NCI-H510A (cell line): Measurements from ENCODE around the gene DRC7.
"Not testable (repeated sequence)": the region's sequence is repeated elsewhere in the genome, so short reads cannot be mapped to it uniquely, and the experiment has no call there.

ENCODE experiments used
- DNase-seq: peaks from one replicate; lab custom pipeline; 2025; lab: John Stamatoyannopoulos, UW

DRC7 gene

DNA sequence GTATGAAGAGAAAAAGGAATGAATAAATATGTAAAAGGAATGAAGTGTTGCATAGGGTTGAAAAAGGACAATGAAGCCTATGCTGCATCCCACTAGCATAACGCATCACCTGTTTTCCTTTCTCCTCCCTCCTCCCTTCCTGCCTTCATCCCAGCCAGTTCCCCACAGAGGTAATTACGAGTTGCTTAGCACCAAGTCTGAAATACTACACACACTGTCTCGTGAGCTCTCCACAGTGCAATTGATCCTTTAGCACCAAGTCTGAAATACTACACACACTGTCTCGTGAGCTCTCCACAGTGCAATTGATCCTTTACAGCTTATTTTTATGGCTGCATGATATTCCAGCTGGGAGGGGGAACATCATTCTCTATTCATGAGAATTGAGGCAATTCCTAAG, 1.1 kb upstream of the DRC7 start:
- DNase-seq, result no peak

DNA sequence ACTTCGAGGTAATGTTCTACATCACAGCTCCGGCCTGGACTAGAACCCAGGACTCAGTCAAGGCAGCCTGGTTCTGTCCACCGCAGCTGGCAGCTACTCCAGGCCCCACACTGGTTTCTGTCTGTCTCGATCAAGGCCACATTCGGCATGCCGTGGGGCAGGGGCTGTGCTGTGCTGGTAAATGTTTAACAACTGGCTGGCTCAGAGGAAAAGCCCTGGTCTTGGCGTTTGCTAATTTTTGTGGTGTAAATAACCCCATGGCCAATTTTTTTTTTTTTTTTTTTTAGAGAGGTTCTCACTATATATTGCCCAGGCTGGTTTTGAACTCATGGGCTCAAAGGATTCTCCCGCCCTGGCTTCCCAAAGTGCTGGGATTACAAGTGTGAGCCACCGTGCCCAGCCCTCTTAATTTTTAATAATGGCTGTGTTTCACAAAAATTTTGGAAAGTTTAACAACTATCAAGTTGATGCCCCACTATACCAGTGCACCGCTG, 328 bp upstream of the DRC7 start:
- no peak for DNase-seq

DNA sequence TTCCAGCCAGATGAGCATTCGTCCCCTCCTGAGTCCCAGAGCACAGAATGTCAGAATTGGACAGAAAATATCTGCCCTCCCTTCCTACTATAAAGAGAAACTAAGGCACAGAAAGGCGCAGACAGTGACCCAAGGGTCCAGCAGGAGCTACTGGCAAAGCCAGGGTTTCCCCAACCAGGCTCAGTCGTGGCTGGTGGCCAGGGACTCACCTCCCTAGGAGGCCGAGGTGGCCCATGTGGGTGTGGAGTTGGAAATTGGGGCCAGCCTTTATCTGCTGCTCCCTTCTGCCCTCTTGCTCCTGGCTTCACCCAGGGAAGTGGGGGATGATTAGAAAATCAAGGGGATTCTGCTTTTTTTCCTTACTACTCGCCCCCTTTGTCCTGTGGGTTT, 1.1 kb downstream of the DRC7 start:
- no peak for DNase-seq

DNA sequence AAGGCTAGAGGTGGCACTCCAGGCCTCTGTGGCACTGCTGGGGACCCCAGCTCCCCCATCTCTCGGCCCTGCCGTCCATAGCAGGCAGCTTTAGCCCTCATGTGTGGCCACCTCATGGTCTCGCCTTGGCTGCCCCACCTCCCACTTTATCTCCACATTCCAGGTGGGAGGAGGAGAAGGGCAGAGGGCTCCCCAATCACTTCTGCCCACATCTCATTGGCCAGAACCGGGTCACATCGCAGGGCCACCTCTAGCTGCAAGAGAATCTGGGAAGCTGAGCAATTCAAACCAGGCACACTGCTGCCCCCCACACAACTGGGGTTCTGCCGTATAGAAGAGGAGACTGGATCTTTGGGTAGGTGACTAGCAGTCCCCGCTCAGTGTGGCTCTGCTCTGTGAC, 1.6 kb downstream of the DRC7 start:
- no peak for DNase-seq

DNA sequence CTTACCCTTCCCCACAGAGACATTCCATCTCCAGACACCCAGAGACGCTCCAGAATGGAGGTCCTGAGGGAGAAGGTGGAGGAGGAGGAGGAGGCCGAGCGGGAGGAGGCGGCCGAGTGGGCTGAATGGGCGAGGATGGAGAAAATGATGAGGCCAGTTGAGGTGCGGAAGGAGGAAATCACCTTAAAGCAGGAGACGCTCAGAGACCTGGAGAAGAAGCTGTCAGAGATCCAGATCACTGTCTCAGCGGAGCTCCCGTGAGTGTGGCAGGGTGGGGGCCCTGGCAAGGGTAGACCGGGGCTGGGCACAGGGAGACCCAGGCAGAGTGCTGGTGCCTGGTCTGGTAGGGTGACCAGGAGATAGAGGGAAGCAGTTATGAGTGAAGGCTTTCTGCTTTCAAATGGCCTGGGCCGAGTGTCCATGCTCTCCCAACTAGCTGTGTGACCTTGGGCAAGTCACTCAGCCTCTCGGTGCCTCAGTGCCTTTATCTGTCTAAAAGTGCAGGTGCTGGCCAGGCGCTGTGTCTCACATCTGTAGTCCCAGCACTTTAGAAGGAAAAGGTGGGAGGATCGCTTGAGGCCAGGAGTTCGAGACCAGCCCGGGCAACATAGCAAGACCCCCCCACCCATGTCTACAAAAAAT, 3.4 kb downstream of the DRC7 start:
- DNase-seq, result no peak

DNA sequence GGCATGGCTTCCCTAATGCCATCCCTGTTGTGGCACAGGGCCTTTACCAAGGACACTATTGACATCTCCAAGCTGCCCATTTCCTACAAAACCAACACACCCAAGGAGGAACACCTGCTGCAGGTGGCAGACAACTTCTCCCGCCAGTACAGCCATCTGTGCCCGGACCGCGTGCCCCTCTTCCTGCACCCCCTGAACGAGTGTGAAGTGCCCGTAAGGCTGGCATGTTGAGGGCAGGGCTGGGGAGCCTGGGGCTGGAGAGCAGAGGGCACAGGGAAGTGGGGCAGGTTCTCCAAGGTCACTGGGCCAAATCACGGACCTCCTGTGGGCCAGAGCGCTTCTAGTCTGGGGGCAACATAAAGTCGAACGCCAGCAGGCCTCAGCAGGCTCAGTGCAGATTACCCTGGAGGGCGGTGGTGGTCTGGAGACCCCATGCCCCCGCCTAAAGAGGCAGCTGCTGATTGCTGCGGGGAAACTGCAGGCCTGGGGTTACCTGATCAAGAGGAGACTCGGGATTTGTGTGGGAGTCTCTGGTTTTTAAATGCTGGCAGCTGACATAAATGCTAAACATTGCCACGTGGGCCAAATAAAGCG, 4.3 kb downstream of the DRC7 start:
- DNase-seq, result no peak

DNA sequence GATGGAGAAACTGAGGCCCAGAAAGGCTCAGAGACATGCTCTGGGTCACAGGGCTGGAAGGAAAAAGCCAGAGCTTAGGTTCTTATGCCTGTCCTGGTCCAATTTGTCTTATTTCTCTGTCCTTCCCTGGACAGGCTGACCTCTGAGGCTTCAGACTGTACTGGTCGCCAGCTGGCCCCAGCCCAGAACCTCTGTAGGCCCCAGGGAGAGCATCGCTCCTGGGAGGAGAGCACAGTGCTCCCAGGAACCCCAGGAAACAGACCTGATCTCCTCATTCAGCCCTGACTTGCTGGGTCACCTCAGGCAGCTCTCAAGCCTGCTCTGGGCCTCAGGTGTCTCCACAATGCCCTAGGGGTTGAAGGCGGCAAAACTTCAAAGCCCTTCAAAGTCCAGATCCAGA, 4.9 kb downstream of the DRC7 start:
- no peak for DNase-seq

DNA sequence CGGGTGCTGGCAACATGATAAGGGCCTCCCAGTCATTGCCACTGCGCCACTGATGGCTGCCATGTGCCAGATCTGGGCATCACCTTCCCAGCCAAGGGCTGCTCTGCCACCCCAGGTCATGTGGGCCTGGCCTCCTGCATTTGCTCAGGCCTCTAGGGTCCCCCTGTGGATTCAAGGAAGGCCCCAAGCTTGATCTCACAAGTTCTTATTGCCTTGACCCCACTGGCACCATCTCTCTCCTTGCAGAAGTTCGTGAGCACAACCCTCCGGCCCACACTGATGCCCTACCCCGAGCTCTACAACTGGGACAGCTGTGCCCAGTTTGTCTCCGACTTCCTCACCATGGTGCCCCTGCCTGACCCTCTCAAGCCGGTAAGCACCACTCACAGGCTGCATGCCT, 5.3 kb downstream of the DRC7 start:
- DNase-seq, result no peak

DNA sequence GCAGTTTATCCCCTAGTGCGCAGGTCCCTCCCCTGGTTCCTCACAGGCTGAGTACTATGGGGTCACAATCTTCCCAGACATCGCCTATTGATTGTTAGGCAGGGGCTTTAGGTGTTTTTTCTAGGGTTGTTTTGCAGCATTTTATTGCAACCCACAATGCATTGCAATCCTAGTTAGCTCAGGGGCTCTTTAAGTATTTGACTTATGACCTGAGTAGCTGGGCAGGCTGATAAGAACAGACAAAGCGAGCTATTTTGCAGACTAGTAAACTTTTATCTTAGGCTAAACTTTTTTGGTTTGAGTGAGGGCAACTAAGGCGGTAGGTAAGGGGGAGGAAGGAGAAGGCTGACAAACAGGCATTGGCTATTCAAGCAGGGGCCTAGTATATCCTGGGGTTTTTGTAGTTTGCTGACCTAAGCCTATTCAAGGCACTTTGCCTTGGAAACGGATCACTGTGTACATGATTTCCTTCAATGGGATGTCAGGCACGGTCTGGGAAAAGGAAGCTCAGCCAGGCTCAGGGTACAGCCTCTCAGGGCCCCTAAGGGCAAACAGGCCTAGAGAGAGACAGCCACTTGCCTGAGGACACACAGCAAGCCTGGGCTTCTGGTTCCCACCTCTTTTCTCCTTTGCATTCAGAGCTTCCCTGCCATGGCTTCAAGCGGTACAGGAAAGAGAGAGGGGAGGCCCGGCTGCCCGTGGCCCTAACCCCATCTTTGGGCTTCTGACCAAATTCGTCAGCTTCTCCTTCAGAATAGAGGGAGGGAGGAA, 6.4 kb downstream of the DRC7 start:
- no peak for DNase-seq

DNA sequence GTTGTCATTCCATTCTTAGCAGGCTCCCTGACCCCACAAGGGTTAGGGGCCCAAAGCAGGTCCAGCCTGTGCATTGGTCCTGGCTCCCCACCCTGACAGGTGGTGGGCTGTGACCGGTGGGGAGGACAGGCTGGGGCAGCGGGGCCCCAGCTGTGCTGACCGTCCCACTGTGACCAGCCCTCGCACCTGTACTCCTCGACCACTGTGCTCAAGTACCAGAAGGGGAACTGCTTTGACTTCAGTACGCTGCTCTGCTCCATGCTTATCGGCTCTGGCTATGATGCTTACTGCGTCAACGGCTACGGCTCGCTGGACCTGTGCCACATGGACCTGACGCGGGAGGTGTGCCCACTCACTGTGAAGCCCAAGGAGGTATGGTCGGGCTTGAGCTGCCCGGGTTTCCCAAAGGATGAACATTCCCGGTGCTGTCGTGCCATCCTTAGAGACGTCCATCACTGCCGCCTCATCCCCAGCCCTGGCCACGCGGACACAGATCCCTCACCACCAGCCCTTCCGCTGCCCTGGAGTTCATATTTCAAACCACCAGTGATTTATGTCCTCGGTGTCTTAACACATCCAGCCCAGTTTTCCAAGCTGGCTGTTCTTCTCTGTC, 7.3 kb downstream of the DRC7 start:
- DNase-seq, result no peak

DNA sequence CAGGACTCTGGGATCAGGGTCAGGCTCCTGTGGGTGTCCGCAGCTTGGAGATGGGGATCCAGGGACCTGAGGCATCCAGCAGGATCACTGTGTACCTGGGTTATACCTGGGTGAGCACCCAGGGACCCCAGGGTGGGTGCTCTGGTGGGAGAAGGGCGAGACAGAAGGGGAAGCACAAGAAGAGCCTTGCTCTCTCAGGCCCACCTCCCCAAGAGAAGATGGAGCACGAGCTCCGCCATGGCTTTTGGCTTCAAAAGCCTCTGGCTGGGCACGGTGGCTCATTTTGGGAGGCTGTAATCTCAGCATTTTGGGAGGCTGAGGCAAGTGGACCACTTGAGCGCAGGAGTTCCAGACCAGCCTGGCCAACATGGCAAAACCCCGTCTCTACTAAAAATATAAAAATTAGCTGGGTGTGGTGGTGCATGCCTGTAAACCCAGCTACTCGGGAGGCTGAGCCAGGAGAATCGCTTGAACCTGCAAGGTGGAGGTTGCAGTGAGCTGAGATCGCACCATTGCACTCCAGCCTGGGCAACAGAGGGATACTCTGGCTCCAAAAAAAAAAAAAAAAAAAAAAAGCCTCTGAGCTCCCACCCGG, 8.9 kb downstream of the DRC7 start:
- no peak for DNase-seq

DNA sequence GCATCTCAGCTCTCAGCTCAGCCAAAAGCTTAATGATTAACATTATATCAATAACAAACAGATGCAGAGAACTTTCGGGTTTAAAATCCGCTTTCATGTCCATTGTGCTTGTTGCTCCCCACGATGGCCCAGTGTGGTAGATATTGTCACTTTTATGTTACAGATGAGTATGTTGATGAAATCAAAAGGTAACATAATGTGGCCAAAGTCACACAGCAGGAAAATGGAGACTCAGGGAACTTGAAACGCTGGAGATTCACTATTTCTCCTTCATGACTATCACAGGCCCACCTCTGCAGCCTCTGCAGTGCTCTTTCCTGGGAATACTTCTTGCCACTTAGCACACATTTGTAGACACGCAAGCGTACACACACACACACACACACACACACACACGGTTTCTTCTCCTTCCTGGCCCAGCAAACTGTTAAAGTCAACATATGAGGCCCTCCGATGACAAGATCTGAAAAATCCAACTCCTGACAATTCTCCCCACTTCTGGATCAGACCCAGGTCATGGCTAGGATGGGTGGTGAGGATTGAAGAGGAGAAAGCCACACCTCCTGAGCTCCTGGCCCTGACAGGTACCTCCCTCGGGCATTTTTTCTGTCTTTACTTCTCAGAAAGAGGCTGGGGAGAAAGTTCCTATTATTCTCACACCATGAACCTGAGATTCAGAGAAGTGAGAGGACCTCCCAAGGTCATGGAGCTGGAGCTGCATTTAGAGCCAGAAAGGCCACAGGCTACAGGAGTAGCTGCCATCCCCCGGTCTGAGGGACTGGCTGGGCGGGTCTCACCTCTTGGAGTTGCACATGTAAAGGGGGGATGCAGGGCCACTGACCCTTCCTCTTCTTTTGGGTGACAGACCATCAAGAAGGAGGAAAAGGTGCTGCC, 9.7 kb downstream of the DRC7 start:
- no peak for DNase-seq

DNA sequence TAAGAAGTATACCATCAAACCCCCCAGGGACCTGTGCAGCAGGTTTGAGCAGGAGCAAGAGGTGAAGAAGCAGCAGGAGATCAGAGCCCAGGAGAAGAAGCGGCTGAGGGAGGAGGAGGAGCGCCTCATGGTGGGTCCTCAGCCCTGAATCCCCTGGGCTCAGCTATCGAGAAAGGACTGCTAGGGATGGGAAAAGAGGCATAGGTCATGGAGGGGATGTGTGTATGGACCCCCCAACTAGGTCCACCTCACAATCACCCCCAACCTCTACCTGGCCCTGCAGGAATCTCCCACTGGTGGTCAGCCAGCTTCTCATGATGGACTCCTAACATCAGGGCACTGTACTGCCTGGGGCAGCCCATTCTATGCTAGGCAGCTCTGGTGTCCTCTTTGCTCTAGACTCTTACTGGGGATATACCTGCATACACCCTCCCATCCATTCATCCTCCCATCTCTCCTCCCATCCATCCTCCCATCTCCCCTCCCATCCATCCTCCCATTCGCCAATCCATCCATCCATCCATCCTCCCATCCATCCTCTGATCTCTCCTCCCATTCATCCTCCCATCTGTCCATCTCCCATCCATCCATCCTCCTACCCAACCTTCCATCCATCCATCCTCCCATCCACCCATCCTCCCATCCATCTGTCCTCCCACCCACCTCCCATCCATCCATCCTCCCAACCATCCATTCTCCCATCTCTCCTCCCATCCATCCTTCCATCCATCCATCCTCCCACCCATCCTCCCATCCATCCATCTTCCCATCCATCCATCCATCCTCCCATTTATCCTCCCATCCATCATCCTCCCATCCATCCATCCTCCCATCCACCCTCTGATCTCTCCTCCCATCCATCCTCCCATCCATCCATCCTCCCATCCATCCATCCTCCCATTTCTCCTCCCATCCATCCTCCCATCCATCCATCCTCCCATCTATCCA, 10.6 kb downstream of the DRC7 start:
- DNase-seq, result no peak

DNA sequence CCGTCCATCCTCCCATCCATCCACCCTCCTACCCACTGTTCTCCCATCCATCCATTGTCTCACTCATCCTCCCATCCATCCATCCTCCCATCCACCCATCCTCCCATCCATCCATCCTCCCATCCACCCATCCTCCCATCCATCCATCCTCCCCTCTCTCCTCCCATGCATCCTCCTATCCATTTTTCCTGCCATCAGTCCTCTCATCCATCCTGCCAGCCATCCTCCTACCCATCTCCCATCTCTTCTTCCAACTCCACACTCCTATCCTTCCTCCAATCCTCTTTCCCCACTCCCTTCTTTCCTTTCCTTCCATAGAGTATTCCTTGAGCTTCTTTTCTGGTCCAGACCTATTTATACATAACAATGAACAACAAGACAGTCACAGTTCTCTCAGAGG, 12.1 kb downstream of the DRC7 start:
- DNase-seq, result no peak

DNA sequence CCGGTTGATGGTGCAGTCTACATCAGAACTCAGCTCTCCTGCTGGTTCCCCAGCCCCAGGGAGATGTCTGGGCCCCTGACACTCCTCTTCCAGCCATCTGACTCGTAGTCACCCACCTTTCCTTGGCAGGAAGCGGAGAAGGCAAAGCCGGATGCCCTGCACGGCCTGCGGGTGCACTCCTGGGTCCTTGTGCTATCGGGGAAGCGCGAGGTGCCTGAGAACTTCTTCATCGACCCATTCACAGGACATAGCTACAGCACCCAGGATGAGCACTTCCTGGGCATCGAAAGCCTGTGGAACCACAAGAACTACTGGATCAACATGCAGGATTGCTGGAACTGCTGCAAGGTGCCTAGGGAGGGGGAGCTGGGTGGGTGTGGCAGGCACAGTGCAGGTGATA, 12.7 kb downstream of the DRC7 start:
- DNase-seq, result no peak

DNA sequence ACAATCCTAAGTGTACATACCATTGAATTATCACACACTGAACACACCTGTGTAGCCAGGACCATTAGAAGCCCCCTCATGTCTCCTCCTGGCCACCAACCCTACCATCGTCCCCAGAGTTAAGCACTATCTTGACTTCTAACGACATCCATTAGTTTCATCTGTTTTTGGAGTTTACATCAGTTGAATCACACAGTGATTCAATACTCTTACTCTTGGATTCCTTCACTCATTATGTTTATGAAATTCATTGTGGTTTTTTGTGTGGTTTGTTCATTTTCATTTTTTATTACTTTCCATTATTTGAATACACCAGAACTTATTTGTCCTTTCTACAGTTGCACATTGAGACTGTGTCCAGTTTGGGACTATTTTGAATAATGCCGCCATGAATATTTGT, 13.6 kb downstream of the DRC7 start:
- no peak for DNase-seq

DNA sequence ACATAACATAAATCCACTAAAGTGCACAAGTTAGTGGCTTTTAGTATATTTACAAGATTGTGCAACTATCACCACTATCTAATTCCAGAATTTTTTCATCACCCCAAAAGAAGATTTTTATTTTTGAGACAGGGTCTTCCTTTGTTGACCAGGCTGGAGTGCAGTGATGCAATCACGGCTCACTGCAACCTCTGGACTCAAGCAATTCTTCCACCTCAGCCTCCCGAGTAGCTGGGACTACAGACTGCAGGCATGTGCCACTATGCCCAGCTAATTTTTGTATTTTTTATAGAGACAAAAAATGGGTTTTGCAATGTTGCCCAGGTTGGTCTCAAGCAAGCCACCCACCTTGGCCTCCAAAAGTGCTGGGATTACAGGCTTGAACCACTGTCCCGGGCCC, 15.1 kb downstream of the DRC7 start:
- no peak for DNase-seq

DNA sequence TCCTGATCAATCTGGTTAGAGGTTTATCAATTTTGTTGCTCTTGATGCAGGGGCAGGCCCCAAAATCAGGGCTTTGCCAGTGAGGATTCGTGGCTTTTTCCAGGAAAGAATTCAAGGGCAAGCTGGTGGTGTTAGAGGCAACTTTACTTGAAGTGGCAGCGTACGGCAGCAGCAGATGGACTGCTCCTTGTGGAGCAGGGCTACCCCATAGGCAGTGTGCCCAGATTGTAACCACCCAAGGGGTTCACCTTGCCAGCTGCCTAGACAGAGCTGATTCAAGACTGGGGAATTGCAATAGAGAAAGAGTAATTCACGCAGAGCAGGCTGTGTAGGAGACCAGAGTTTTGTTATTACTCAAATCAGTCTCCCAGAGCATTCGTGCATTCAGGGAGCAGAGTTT, 16.7 kb downstream of the DRC7 start:
- no peak for DNase-seq

DNA sequence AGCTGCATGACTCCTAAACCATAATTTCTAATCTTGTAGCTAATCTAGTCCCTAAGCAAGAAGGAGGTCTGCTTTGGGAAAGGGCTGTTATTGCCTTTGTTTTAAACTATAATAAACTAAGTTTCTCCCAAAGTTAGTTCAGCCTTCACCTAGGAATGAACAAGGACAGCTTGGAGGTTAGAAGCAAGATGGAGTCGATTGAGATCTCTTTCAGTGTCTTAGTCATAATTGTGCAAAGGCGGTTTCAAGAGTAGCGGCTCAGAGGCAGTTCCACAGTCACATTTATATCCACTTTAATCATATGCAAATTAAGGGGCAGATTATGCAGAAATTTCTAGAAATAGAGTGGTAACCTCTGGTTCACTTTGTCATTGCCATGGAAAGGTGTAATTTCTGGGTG, 17.4 kb downstream of the DRC7 start:
- DNase-seq, result no peak

DNA sequence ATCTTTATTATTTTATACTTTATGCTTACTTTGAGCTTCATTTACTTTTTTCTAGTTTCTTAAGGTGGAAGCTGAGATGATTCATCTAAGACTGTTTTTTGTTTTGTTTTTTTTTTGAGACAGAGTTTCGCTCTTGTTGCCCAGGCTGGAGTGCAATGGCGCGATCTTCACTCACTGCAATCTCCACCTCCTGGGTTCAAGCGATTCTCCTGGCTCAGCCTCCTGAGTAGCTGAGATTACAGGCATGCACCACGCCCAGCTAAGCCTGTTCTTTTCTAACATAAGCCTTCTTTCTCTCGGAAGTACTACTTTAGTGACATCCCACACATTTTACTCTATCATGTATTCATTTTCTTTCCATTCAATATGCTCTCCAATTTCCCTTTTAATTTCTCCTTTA, 18.0 kb downstream of the DRC7 start:
- DNase-seq, result not testable (repeated sequence)
